Kidney (tissue), 14 donors: ENCODE data around the gene KANSL1L. TPM values are rescaled to one million over a fixed set of nuclear protein-coding genes. Genes with fewer than 3 reads are reported as not detected.

ENCODE experiments used
- DNase-seq, 5 donors: peaks; one replicate each; pipeline ENCODE4 v3.0.0-alpha.2; 2013 to 2020
- FAIRE-seq: peaks from 2 replicates; lab custom pipeline; 2012; peaks lifted over from hg19 to GRCh38; lab: Jason Lieb, UNC
- H3K27ac ChIP-seq, 2 donors: one replicate each; pipeline ENCODE4 v1.7.0; 2013; ENCODE audit warnings: low read depth in 2 of 2, low read length in 2 of 2, inconsistent platforms in 1 of 2
- H3K27me3 ChIP-seq: one replicate; pipeline ENCODE4 v1.7.1; 2013; ENCODE audit warnings: low read length, inconsistent platforms; ENCODE audit not compliant: control insufficient read depth, insufficient read depth
- H3K36me3 ChIP-seq, 3 donors: one replicate each; pipeline versions ENCODE4 v1.7.0 to v1.7.1; 2013; ENCODE audit warnings: low read length in 3 of 3, control low read depth in 1 of 3, inconsistent platforms in 1 of 3; ENCODE audit not compliant: insufficient read depth in 3 of 3, control insufficient read depth in 2 of 3
- H3K4me1 ChIP-seq, 3 donors: one replicate each; pipeline versions ENCODE4 v1.7.0 to v1.7.1; 2013; ENCODE audit warnings: low read length in 3 of 3, inconsistent platforms in 1 of 3, low read depth in 1 of 3; ENCODE audit not compliant: control insufficient read depth in 2 of 3, insufficient read depth in 2 of 3
- H3K4me3 ChIP-seq, 3 donors: one replicate each; pipeline versions ENCODE4 v1.7.0 to v1.8.1; 2013; ENCODE audit warnings: low read length in 3 of 3, control low read depth in 1 of 3, inconsistent platforms in 1 of 3
- H3K9ac ChIP-seq, 3 donors: one replicate each; pipeline versions ENCODE4 v1.7.0 to v1.7.1; 2013; ENCODE audit warnings: low read length in 3 of 3, control low read depth in 1 of 3, inconsistent platforms in 1 of 3
- H3K9me3 ChIP-seq, 3 donors: one replicate each; pipeline versions ENCODE4 v1.7.0 to v1.7.1; 2013; ENCODE audit warnings: low read length in 3 of 3, control low read depth in 1 of 3, inconsistent platforms in 1 of 3; ENCODE audit not compliant: control insufficient read depth in 2 of 3, insufficient read depth in 1 of 3
- CTCF ChIP-seq: IDR thresholded peaks from 3 replicates; pipeline ENCODE4 v1.5.1; 2012; ENCODE audit warnings: mild to moderate bottlenecking, moderate library complexity, borderline replicate concordance; ENCODE audit not compliant: insufficient read depth; ENCODE audit errors: extremely low read depth
- intact Hi-C: fragments of 100-400 bp; cut with DNase I; formaldehyde crosslinking; loops from one replicate; pipeline ENCODE4 v1.11.1; 2022
- polyA plus RNA-seq: library from polyadenylated mRNA; stranded (reverse); fragments of 350-450 nt; fragmentation: Illumina TruSeq; extraction: RNeasy Lipid Tissue Mini Kit (QIAGEN cat#74804); gene quantifications from one replicate; pipeline ENCODE4 v1.2.3, GENCODE V29; 2014; ENCODE audit warnings: low read depth, low replicate concordance; ENCODE audit not compliant: insufficient read depth
- total RNA-seq: library from RNA; stranded (reverse); fragmentation: NEBNext Ultra II Directional; extraction: Animal tissue kit (Norgen Biotek cat#: 25700); gene quantifications from one replicate; pipeline ENCODE4 v1.2.1, GENCODE V29; 2021
- donor health status: control.
- donor health status: control.
- donor health status: control.
- donor health status: control.
- donor health status: control.
- donor health status: DM: yes; HTN: yes; CAD: no.
- donor health status: Normal renal cell carcinoma (clear cell type).

Gene KANSL1L
- total and polyA plus RNA-seq, 2 donors from 2014 or later, result 11.6 to 65.4 TPM

GRCh38 chr2:210113614-210114235 lies 57.5 kb downstream of the KANSL1L start:
- intact Hi-C loops, result no loop called here

GRCh38 chr2:210112871-210113270 lies 58.3 kb downstream of the KANSL1L start:
- H3K9me3 ChIP-seq, result peaks cover 0 to 10% (median 2%) of the 10 kb centered on the region in 3 donors
- H3K4me1 ChIP-seq, result no peaks in the 10 kb centered on the region
- no peak overlapping the region for H3K4me3 ChIP-seq
- TF ChIP-seq CTCF, result no peak
- H3K27me3 ChIP-seq, result no peaks in the 10 kb centered on the region
- no peak for DNase-seq
- no peak overlapping the region for H3K27ac ChIP-seq
- FAIRE-seq, result no peak
- intact Hi-C loops, result no loop called here
- H3K36me3 ChIP-seq, result peaks cover 3 to 13% (median 8%) of the 10 kb centered on the region in 3 donors
- no peak overlapping the region for H3K9ac ChIP-seq

More at GRCh38 chr2:210113614-210114235, 57.5 kb downstream of the KANSL1L start:
- TF ChIP-seq CTCF, result no peak
- Histone ChIP-seq H3K9ac (no peak overlapping the region), H3K9me3 (peaks cover 0 to 10% (median 2%) of the 10 kb centered on the region in 3 donors), H3K36me3 (peaks cover 3 to 13% (median 8%) of the 10 kb centered on the region in 3 donors), H3K27ac (no peak overlapping the region), H3K27me3 (no peaks in the 10 kb centered on the region), H3K4me3 (no peak overlapping the region), H3K4me1 (no peaks in the 10 kb centered on the region)
- DNase-seq (no peak), FAIRE-seq (no peak)

GRCh38 chr2:210099940-210100339 lies 71.3 kb downstream of the KANSL1L start:
- Histone ChIP-seq H3K4me1 (no peaks in the 10 kb centered on the region), H3K9me3 (no peaks in the 10 kb centered on the region), H3K9ac (no peak overlapping the region), H3K4me3 (no peak overlapping the region), H3K27me3 (no peaks in the 10 kb centered on the region), H3K27ac (no peak overlapping the region), H3K36me3 (peaks cover 0 to 13% (median 3%) of the 10 kb centered on the region in 3 donors)
- FAIRE-seq, result no peak
- no peak for DNase-seq
- intact Hi-C loops, result no loop called here
- TF ChIP-seq CTCF, result no peak
